ENCODE data around the gene ZNF488.

Gene ZNF488

DNA sequence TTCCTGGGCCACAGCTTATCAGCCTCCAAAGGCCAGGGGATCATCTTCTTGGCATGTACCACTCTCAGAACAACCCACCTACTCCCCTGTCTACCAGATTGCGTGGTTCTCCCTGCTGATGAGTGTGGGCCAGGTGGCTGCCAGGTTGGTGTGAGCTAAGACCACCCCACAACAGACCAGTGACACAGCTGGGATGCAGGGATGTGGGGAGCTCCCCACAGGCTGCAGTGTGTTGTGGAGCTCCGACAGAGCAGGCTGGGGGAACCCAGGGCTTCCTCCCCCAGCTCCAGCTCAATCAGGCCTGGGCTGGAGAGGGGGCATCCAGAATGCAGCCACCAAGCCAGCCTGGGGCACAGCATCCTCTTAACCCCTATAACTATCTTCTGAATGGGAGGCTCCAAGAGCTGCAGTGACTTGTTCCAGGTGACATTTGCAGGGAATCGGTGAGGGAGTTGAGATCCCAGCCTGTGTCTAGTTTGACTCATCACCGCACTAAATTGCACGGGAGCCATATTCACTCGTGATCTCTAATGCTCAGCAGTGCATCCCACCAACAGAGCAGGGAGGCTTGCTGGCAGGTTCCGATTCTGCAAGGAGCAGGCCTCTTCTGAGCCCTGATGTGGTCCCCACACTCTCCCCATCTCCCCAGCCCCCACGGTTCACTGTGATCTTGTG lies 62.4 kb downstream of the ZNF488 start:
- Histone ChIP-seq H3K79me2 (ENCODE audit: control insufficient read depth, low read length) (no peaks in the 10 kb centered on the region), H3K4me3 (ENCODE audit: low read length) (no peak overlapping the region), H3K27me3 (ENCODE audit: control insufficient read depth, low read length) (no peaks in the 10 kb centered on the region), H3K9me3 (ENCODE audit: control insufficient read depth, insufficient read depth, low read length) (no peaks in the 10 kb centered on the region), H3K4me2 (ENCODE audit: low read length) (no peak overlapping the region), H3F3A (ENCODE audit: control insufficient read depth, insufficient read depth) (no peaks in the 10 kb centered on the region), H3K36me3 (ENCODE audit: control insufficient read depth, low read length) (no peaks in the 10 kb centered on the region), H3K9me2 (replicated peaks; ENCODE audit: control insufficient read depth, low read length) (no peaks in the 10 kb centered on the region), H4K20me1 (ENCODE audit: control insufficient read depth, insufficient read depth, low read depth, low read length) (no peaks in the 10 kb centered on the region), H3K4me1 (ENCODE audit: control insufficient read depth, low read length) (no peaks in the 10 kb centered on the region), H3K27ac (ENCODE audit: low read depth, low read length) (no peak overlapping the region)
- TF ChIP-seq, protein P1, sequence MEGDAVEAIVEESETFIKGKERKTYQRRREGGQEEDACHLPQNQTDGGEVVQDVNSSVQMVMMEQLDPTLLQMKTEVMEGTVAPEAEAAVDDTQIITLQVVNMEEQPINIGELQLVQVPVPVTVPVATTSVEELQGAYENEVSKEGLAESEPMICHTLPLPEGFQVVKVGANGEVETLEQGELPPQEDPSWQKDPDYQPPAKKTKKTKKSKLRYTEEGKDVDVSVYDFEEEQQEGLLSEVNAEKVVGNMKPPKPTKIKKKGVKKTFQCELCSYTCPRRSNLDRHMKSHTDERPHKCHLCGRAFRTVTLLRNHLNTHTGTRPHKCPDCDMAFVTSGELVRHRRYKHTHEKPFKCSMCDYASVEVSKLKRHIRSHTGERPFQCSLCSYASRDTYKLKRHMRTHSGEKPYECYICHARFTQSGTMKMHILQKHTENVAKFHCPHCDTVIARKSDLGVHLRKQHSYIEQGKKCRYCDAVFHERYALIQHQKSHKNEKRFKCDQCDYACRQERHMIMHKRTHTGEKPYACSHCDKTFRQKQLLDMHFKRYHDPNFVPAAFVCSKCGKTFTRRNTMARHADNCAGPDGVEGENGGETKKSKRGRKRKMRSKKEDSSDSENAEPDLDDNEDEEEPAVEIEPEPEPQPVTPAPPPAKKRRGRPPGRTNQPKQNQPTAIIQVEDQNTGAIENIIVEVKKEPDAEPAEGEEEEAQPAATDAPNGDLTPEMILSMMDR (IDR thresholded peaks at IDR 0.05; ENCODE audit: low read depth, low read length, poor library complexity, severe bottlenecking): no peak
- no peak for TF ChIP-seq EZH2phosphoT487 (IDR thresholded peaks at IDR 0.05; ENCODE audit: borderline replicate concordance, low read length)

DNA sequence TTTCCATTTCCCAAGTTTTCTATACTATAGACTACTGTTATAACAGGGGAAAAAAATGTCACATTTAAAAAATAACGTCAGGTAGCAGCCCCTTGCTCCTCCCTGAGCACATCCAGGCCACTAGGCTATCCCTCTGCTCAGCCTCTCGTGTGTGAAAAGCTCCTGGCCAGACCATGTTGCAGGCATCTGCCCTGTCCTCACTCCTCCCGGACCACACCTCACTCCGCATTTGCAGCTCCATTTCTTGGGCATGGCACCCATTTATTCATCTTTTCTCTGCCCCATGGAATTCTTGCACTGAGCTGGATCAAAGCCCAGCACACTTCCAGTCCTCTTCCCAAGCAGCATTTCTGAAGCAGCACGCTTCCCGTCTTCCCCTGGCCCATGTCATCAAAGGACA lies 63.3 kb downstream of the ZNF488 start:
- Histone ChIP-seq H3K27ac (ENCODE audit: low read depth, low read length) (no peak overlapping the region), H3K79me2 (ENCODE audit: control insufficient read depth, low read length) (no peaks in the 10 kb centered on the region), H3K9me3 (ENCODE audit: control insufficient read depth, insufficient read depth, low read length) (no peaks in the 10 kb centered on the region), H3F3A (ENCODE audit: control insufficient read depth, insufficient read depth) (no peaks in the 10 kb centered on the region), H3K4me2 (ENCODE audit: low read length) (no peak overlapping the region), H3K4me3 (ENCODE audit: low read length) (no peak overlapping the region), H3K4me1 (ENCODE audit: control insufficient read depth, low read length) (no peaks in the 10 kb centered on the region), H3K27me3 (ENCODE audit: control insufficient read depth, low read length) (no peaks in the 10 kb centered on the region), H4K20me1 (ENCODE audit: control insufficient read depth, insufficient read depth, low read depth, low read length) (no peaks in the 10 kb centered on the region), H3K9me2 (replicated peaks; ENCODE audit: control insufficient read depth, low read length) (no peaks in the 10 kb centered on the region), H3K36me3 (ENCODE audit: control insufficient read depth, low read length) (no peaks in the 10 kb centered on the region)
- TF ChIP-seq, protein P1 (IDR thresholded peaks at IDR 0.05; ENCODE audit: low read depth, low read length, poor library complexity, severe bottlenecking): no peak
- TF ChIP-seq EZH2phosphoT487 (IDR thresholded peaks at IDR 0.05; ENCODE audit: borderline replicate concordance, low read length): no peak

DNA sequence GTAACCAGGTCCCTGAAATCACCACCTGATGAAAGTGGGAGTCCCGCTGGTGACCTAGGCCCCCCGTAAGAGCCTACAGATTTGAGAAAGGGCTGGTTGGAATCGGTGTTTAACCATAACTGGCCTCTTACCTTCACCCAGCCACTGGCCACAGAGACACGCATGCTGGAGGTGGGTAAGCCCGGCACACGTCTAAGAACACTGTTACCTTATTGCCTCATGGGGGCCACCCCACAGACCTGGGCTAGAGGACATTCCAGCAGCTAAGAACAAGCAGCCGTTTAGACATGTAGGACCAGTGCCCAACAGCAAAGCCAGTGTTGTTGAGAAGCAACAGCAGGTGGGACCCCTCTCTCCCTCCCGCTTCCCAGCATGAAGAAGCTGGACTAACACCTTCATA lies 64.3 kb downstream of the ZNF488 start:
- no peaks in the 10 kb centered on the region for H3K4me1 ChIP-seq (ENCODE audit: control insufficient read depth, low read length)
- H3K27me3 ChIP-seq (ENCODE audit: control insufficient read depth, low read length): no peaks in the 10 kb centered on the region
- H3K79me2 ChIP-seq (ENCODE audit: control insufficient read depth, low read length): no peaks in the 10 kb centered on the region
- TF ChIP-seq, protein P1 (IDR thresholded peaks at IDR 0.05; ENCODE audit: low read depth, low read length, poor library complexity, severe bottlenecking): no peak
- no peak overlapping the region for H3K27ac ChIP-seq (ENCODE audit: low read depth, low read length)
- H4K20me1 ChIP-seq (ENCODE audit: control insufficient read depth, insufficient read depth, low read depth, low read length): no peaks in the 10 kb centered on the region
- no peak overlapping the region for H3K4me3 ChIP-seq (ENCODE audit: low read length)
- no peaks in the 10 kb centered on the region for H3K36me3 ChIP-seq (ENCODE audit: control insufficient read depth, low read length)
- no peak overlapping the region for H3K4me2 ChIP-seq (ENCODE audit: low read length)
- H3K9me2 ChIP-seq (replicated peaks; ENCODE audit: control insufficient read depth, low read length): no peaks in the 10 kb centered on the region
- H3K9me3 ChIP-seq (ENCODE audit: control insufficient read depth, insufficient read depth, low read length): no peaks in the 10 kb centered on the region
- no peaks in the 10 kb centered on the region for H3F3A ChIP-seq (ENCODE audit: control insufficient read depth, insufficient read depth)
